CD14-positive monocyte (primary cell): ENCODE measurements around the gene BUB3. TPM values are rescaled to one million over a fixed set of nuclear protein-coding genes. Genes with fewer than 3 reads are reported as not detected.

ENCODE experiments used
- DNase-seq, 3 donors: peaks; one replicate each; pipeline ENCODE4 v3.0.0-alpha.2; 2011 to 2022
- H2AFZ ChIP-seq: 2 replicates; pipeline ENCODE4 v1.6.0; 2012; ENCODE audit warnings: mild to moderate bottlenecking, low read depth, low read length, inconsistent platforms; ENCODE audit not compliant: insufficient read depth, poor library complexity, severe bottlenecking
- H3K27ac ChIP-seq, 2 donors: 1 replicate in 1 of 2; 2 replicates in 1 of 2; pipeline ENCODE4 v1.5.1; 2012 to 2013; ENCODE audit warnings: low read length in 2 of 2, control low read depth in 1 of 2, inconsistent platforms in 1 of 2, low read depth in 1 of 2, mild to moderate bottlenecking in 1 of 2
- H3K27me3 ChIP-seq, 2 donors: one replicate each; pipeline versions ENCODE4 v1.6.0 to v1.6.1; 2011 to 2013; ENCODE audit warnings: low read length in 2 of 2; ENCODE audit not compliant: control insufficient read depth in 2 of 2, insufficient read depth in 2 of 2
- H3K36me3 ChIP-seq, 2 donors: replicated peaks in 1 of 2; 1 replicate in 1 of 2; 2 replicates in 1 of 2; pipeline versions ENCODE4 v1.5.1 to v1.6.1; 2012 to 2013; ENCODE audit warnings: low read length in 2 of 2, control low read depth in 1 of 2, inconsistent platforms in 1 of 2, mild to moderate bottlenecking in 1 of 2; ENCODE audit not compliant: insufficient read depth in 2 of 2, control insufficient read depth in 1 of 2
- H3K4me1 ChIP-seq, 2 donors: 1 replicate in 1 of 2; 2 replicates in 1 of 2; pipeline versions ENCODE4 v1.5.1 to v1.6.1; 2012 to 2013; ENCODE audit warnings: low read length in 2 of 2, control low read depth in 1 of 2, inconsistent platforms in 1 of 2, mild to moderate bottlenecking in 1 of 2, moderate library complexity in 1 of 2; ENCODE audit not compliant: insufficient read depth in 2 of 2, control insufficient read depth in 1 of 2
- H3K4me2 ChIP-seq: replicated peaks from 2 replicates; pipeline ENCODE3; 2012; ENCODE audit warnings: low read length, moderate library complexity, mild to moderate bottlenecking; ENCODE audit not compliant: poor library complexity, severe bottlenecking; ENCODE audit errors: extremely low read depth
- H3K4me3 ChIP-seq, 3 experiments: fragments of 200-600 bp in 1 of 3; sonication (generic) in 1 of 3; replicated peaks in 1 of 3; 1 replicate in 2 of 3; 2 replicates in 1 of 3; pipeline ENCODE4 v1.5.1; 2011 to 2013; ENCODE audit warnings: low read length in 3 of 3, mild to moderate bottlenecking in 3 of 3, control low read depth in 2 of 3, low read depth in 2 of 3, inconsistent platforms in 1 of 3, moderate library complexity in 1 of 3
- H3K79me2 ChIP-seq: 2 replicates; pipeline ENCODE4 v1.6.0; 2012; ENCODE audit warnings: mild to moderate bottlenecking, control low read depth, inconsistent platforms, low read length, moderate library complexity; ENCODE audit not compliant: insufficient read depth
- H3K9ac ChIP-seq: 2 replicates; pipeline ENCODE4 v1.6.0; 2017; ENCODE audit warnings: low read length, mild to moderate bottlenecking; ENCODE audit not compliant: insufficient read depth, poor library complexity, severe bottlenecking
- H3K9me3 ChIP-seq, 2 donors: replicated peaks in 1 of 2; 1 replicate in 1 of 2; 2 replicates in 1 of 2; pipeline versions ENCODE4 v1.5.1 to v1.6.1; 2012 to 2013; ENCODE audit warnings: low read length in 2 of 2, control low read depth in 1 of 2; ENCODE audit not compliant: control insufficient read depth in 1 of 2, insufficient read depth in 1 of 2
- H4K20me1 ChIP-seq: 2 replicates; pipeline ENCODE4 v1.6.0; 2012; ENCODE audit warnings: mild to moderate bottlenecking, low read length, control low read depth, moderate library complexity; ENCODE audit not compliant: insufficient read depth
- H3K27ac Mint-ChIP-seq, 7 donors: one replicate each; pipeline ENCODE4 v1.8.0; 2020; ENCODE audit warnings: mild to moderate bottlenecking in 7 of 7, mixed read lengths in 7 of 7, moderate library complexity in 6 of 7, inconsistent platforms in 2 of 7
- H3K27me3 Mint-ChIP-seq, 3 donors: one replicate each; pipeline ENCODE4 v1.8.0; 2021 to 2022; ENCODE audit warnings: low read depth in 3 of 3, mild to moderate bottlenecking in 3 of 3, mixed read lengths in 3 of 3, moderate library complexity in 3 of 3, inconsistent platforms in 1 of 3
- H3K36me3 Mint-ChIP-seq, 2 donors: one replicate each; pipeline ENCODE4 v1.8.0; 2020; ENCODE audit warnings: mixed read lengths in 2 of 2, inconsistent platforms in 1 of 2, mild to moderate bottlenecking in 1 of 2
- H3K4me1 Mint-ChIP-seq: one replicate; pipeline ENCODE4 v1.8.0; 2020; ENCODE audit warnings: mild to moderate bottlenecking, mixed read lengths
- H3K4me3 Mint-ChIP-seq, 2 donors: one replicate each; pipeline ENCODE4 v1.8.0; 2020; ENCODE audit warnings: mild to moderate bottlenecking in 2 of 2, mixed read lengths in 2 of 2, moderate library complexity in 1 of 2
- H3K9me3 Mint-ChIP-seq, 7 donors: one replicate each; pipeline ENCODE4 v1.8.0; 2020 to 2022; ENCODE audit warnings: mixed read lengths in 7 of 7, mild to moderate bottlenecking in 6 of 7, moderate library complexity in 6 of 7, inconsistent platforms in 2 of 7
- CTCF ChIP-seq: fragments of 200-600 bp; IDR thresholded peaks from one replicate; pipeline ENCODE4 v1.8.0; 2022; ENCODE audit warnings: antibody characterized with exemption, mild to moderate bottlenecking
- WGBS: methylation state at CpG from one replicate; pipeline ENCODE4 v1.1.5; 2013; ENCODE audit warnings: missing lambda C conversion rate; ENCODE audit not compliant: insufficient coverage; 5-methylcytosine and 5-hydroxymethylcytosine counted together
- intact Hi-C, 2 donors: fragments of 100-400 bp; cut with micrococcal nuclease; formaldehyde crosslinking; loops; one replicate each; pipeline versions ENCODE4 v1.15.0 to v1.15.1; 2023
- polyA plus RNA-seq, 3 donors: library from polyadenylated mRNA; depleted of rRNA in 1 of 3; unstranded in 2 of 3; stranded (reverse) in 1 of 3; fragments of 300-500 nt in 2 of 3; fragments of >200 nt in 1 of 3; fragmentation: Illumina TruSeq in 2 of 3; gene quantifications; 1 replicate in 2 of 3; 2 replicates in 1 of 3; pipeline ENCODE4 v1.2.3, GENCODE V29; 2012 to 2021

Gene BUB3
- polyA plus RNA-seq, 3 donors: 61.2 to 96.4 (median 80.4) TPM

- WGBS: 6% methylated on average over 14 of the region's 24 CpGs
- no peak overlapping the region for H3K9ac ChIP-seq
- H3K27me3 ChIP-seq: peaks cover 89 to 100% of the 10 kb centered on the region in 2 donors
- H3K9me3 ChIP-seq: peaks cover 3 to 68% of the 10 kb centered on the region in 2 donors
- H3K79me2 ChIP-seq: no peaks in the 10 kb centered on the region
- peaks cover 91 to 99% (median 96%) of the 10 kb centered on the region in 3 donors for H3K27me3 Mint-ChIP-seq
- H3K36me3 Mint-ChIP-seq: peaks cover 3 to 12% of the 10 kb centered on the region in 2 donors
- H3K4me3 Mint-ChIP-seq: peak overlapping the region in 1 of 2 donors; percentile 83
- H3K4me2 ChIP-seq: peak overlapping the region; percentile 51
- no peak for TF ChIP-seq CTCF
- peaks cover 51% of the 10 kb centered on the region for H3K4me1 Mint-ChIP-seq
- no peak overlapping the region for H3K4me3 ChIP-seq
- H3K27ac ChIP-seq: no peak overlapping the region
- H3K27ac Mint-ChIP-seq: no peak overlapping the region
- peaks cover 33 to 39% of the 10 kb centered on the region in 2 donors for H3K4me1 ChIP-seq
- H3K9me3 Mint-ChIP-seq: peaks cover 0 to 27% (median 16%) of the 10 kb centered on the region in 7 donors
- H4K20me1 ChIP-seq: no peaks in the 10 kb centered on the region
- DNase-seq: no peak
- no peaks in the 10 kb centered on the region for H3K36me3 ChIP-seq
- intact Hi-C loops: no loop called here
- no peak overlapping the region for H2AFZ ChIP-seq
Measured at GRCh38 chr10:123146894-123147634, 7.1 kb upstream of the BUB3 start.

GRCh38 chr10:123147635-123148413 lies 6.4 kb upstream of the BUB3 start, which contains the start of gene HMX2:
Gene HMX2, plus strand, starts transcription at chr10:123148136. Its CDS starts 243 bp downstream, at chr10:123148379.
- no peak for DNase-seq
- no peaks in the 10 kb centered on the region for H3K79me2 ChIP-seq
- 3% methylated on average over 60 of the region's 64 CpGs for WGBS
- Mint-ChIP-seq H3K4me1 (peaks cover 49% of the 10 kb centered on the region), H3K9me3 (peaks cover 0 to 28% (median 16%) of the 10 kb centered on the region in 7 donors), H3K36me3 (peaks cover 8 to 12% of the 10 kb centered on the region in 2 donors), H3K27me3 (peaks cover 91 to 99% (median 96%) of the 10 kb centered on the region in 3 donors), H3K27ac (peak within 1 kb of the TSS in 1 of 7 donors; percentile 55), H3K4me3 (peak within 1 kb of the TSS in 1 of 2 donors; percentile 83)
- H3K4me3 ChIP-seq: peak within 1 kb of the TSS in 1 of 3 experiments; percentile 74
- H3K27me3 ChIP-seq: peaks cover 90 to 100% of the 10 kb centered on the region in 2 donors
- no peak within 1 kb of the TSS for H3K9ac ChIP-seq
- no peaks in the 10 kb centered on the region for H4K20me1 ChIP-seq
- H2AFZ ChIP-seq: peak within 1 kb of the TSS; percentile 21
- H3K9me3 ChIP-seq: peaks cover 3 to 64% of the 10 kb centered on the region in 2 donors
- no peak for TF ChIP-seq CTCF
- H3K4me2 ChIP-seq: peak within 1 kb of the TSS; percentile 51
- intact Hi-C loops: no loop called here
- no peaks in the 10 kb centered on the region for H3K36me3 ChIP-seq
- H3K27ac ChIP-seq: no peak within 1 kb of the TSS
- H3K4me1 ChIP-seq: peaks cover 33 to 39% of the 10 kb centered on the region in 2 donors
